HG02884 (cell line): ENCODE results near the gene CENATAC.
"Not testable (repeated sequence)": the region's sequence is repeated elsewhere in the genome, so short reads cannot be mapped to it uniquely, and the experiment has no call there.

Source experiments
- ATAC-seq: cut with Tn5 transposase; IDR thresholded peaks from one replicate; pipeline ENCODE4 v1.9.1; 2021; ENCODE audit warnings: mild to moderate bottlenecking, moderate library complexity; ENCODE audit not compliant: unreplicated experiment

Gene CENATAC

GRCh38 chr11:118991486-118992038, 6.4 kb upstream of the CENATAC start:
- ATAC-seq, result not testable (repeated sequence)

GRCh38 chr11:118996926-118997626, 862 bp upstream of the CENATAC start:
- ATAC-seq, result peak; percentile 15

- ATAC-seq, result no peak
These were observed 415 bp downstream of the CENATAC start for GRCh38 chr11:118998388-118998717.

DNA sequence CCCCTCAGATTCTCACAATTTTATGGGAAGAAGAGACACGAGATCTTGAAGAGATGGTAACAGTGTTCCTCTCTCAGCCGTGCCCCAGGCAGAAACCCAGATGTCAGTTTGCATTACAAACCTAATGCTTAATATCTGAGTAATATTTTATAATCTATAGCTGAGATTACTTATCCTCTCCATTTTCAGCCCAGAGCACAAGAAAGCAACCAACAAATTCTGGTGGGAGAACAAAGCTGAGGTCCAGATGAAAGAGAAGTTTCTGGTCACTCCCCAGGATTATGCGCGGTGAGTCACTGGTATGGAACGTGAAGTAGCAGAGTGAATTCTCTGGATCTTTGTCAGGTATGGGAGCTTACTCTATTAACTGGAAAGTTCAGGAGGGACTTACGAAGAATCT, 884 bp downstream of the CENATAC start:
- ATAC-seq, result no peak

DNA sequence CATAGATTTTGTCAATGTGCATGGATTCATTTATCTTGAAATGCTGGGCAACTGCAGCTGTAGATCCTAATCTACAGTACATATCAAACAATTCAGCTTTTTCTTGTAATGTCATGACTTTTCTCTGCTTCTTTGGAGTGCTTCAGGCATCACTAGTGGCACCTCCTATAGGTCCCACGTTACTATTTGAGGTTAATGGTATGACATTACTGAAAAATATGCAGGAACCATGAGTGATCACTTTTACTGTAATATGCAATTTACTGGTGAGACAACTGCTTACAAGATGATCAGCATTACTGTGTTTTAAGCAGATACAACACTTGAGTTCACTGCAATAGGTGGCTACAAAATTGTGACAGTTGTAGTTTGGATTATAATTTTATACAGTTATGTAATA, 3.0 kb downstream of the CENATAC start:
- ATAC-seq, result no peak

- no peak for ATAC-seq
These were observed 8.7 kb downstream of the CENATAC start for GRCh38 chr11:119006656-119007055.

DNA sequence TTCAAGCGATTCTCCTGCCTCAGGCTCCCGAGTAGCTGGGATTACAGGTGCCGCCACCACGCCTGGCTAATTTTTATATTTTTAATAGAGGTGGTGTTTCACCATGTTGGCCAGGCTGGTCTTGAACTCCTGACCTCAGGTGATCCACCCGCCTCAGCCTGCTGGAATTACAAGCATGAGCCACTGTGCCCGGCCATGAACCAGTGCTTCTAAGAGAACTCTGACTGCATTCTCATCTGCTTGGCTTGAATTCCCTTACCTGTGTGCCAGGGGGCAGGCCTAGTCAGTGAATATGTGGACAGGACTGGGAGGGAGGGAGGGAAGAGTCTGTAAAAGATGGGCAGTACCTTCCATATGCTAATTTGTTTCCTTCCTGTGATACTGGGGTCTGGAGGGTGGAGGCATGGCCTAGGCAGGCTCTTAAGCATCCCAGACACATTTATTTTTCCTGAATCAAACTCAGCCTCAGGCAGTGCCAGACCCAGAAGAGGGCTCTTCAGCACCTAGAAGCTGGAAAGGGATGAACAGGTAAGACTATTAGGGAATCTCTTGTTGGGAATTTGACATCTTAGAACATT, 13.6 kb downstream of the CENATAC start:
- no peak for ATAC-seq

- no peak for ATAC-seq
These were observed 14.8 kb downstream of the CENATAC start for GRCh38 chr11:119012629-119013170.

GRCh38 chr11:119014209-119014924, 16.4 kb downstream of the CENATAC start:
- no peak for ATAC-seq

- ATAC-seq, result no peak
These were observed 17.2 kb downstream of the CENATAC start for GRCh38 chr11:119015054-119015611.

DNA sequence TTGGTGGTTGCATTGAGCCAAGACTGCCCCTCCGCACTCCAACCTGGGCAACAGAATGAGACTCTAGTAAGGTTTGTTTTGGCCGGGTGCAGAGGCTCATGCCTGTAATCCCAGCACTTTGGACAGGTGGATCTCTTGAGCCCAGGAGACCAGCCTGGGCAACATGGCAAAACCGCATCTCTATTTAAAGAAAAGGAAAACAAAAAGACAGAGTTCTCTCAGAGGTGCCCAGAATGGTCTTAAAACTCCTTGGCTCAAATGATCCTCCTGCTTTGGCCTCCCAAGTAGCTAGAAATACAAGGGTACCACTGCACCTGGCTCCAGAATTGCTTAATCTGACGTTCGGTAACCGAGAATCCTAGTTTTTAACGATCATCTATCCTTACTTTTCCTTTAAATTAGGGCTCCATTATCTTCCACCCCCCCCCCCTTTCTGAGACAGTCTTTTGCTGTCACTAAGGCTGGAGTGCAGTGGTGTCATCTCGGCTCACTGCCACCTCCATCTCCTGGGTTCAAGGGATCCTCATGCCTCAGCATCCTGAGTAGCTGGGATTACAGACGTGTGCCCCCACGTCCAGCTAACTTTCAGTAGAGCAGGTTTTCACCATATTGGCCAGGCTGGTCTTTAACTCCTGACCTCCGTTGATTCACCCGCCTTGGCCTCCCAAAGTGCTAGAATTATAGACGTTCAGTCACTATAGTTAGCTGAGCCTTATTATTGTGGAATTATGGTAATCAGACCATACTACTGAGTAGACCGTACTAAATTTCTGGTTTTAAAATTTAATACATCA, 18.5 kb downstream of the CENATAC start:
- no peak for ATAC-seq

- not testable (repeated sequence) for ATAC-seq
These were observed 19.4 kb downstream of the CENATAC start for GRCh38 chr11:119017377-119017776.

DNA sequence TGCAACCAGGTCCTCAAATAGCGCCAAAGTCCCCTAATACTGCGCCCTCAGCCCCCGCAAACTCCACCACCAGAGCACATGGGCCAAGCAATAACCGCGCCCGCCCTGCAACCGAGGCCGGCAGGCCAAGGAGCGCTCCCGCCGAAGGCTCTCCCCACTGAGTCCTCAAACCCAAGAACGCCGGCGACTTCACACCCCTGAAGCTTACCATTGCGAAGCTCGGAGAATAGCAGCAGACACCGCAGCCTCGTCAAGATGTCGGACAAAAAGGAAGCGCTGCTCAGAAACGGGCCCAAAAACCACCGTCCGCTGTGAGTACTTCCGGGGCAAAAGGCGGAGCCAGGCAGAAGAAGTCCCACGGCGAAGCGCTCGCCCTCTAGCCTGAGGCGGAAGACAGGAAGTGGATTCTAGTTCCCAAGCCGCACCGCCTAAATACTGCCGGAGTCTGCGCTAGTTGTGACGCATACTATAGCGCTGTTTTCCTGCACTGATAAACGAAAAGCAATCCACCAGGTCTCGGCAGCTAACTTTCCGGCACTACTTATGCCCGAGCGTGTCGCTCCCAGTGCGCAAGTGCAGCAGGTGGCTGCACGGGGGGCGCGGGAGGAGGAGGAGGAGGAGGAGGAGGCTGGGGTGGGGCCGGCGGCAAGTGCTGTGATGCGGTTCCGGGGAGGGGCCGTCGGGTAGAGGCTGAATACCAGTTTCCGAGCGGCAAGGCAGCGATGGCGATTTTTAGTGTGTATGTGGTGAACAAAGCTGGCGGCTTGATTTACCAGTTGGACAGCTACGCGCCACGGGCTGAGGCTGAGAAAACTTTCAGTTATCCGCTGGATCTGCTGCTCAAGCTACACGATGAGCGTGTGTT, 20.4 kb downstream of the CENATAC start, which contains the start of the genes RPS25 and TRAPPC4:
Gene RPS25, minus strand, starts transcription at position 270 of the 865 bp plus-strand sequence. Its CDS starts 59 bp downstream, at position 211.
Gene TRAPPC4, plus strand, starts transcription at position 693 of the 865 bp plus-strand sequence. Its CDS starts 30 bp downstream, at position 723.
- peak; percentile 85 for ATAC-seq

- ATAC-seq, result no peak
These were observed 22.1 kb downstream of the CENATAC start for GRCh38 chr11:119019996-119020395.

GRCh38 chr11:119021631-119022030, 23.7 kb downstream of the CENATAC start:
- no peak for ATAC-seq

DNA sequence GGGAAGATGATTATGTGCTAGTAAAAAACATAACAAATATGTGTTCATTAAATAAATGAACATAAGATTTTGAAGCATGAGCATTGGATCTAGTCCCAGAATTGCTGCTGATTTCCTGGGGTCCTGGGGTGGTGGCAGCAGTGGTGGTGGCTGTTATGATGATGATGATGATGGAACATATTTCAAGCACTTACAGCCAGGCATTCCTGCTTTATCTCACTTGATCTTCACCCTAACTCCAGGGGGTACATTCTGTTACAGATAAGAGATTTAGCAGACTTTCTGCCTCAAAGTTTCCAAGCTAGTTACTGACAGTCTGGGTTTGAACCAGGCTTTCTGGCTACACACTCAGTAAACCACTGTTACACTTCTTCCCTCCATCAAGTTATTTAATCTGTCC, 25.8 kb downstream of the CENATAC start:
- no peak for ATAC-seq

GRCh38 chr11:119024430-119025098, 26.6 kb downstream of the CENATAC start:
- no peak for ATAC-seq

DNA sequence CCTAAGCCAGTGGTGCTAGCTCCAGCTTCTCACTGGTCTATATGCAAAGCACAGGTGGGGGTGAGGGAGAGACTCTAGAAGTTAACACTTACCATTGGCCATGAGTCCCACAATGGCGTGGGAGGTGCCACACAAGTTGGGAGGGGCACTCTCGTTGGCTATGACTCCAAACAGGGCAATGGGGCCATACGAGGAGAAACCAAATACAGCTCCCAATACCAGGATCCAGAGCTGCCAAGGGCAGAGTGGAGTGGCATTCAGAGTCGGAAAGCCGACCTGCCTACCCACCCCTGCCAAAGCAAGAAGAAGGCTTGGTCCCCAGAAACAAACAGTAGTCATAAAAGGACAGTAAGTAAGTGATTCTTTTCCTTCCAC, 27.1 kb downstream of the CENATAC start:
- no peak for ATAC-seq

GRCh38 chr11:119025541-119025940, 27.6 kb downstream of the CENATAC start:
- no peak for ATAC-seq
